ENCODE measurements around the gene TTLL5.
"Not testable (repeated sequence)": the region's sequence is repeated elsewhere in the genome, so short reads cannot be mapped to it uniquely, and the experiment has no call there.

Gene TTLL5

GRCh38 chr14:75649337-75649736 lies 11.7 kb upstream of the TTLL5 start:
- no peak for DNase-seq

GRCh38 chr14:75649773-75650172 lies 11.3 kb upstream of the TTLL5 start:
- DNase-seq, result no peak

- no peak for DNase-seq
These were observed 10.6 kb upstream of the TTLL5 start for GRCh38 chr14:75650253-75651058.

- DNase-seq, result no peak
These were observed 7.5 kb upstream of the TTLL5 start for GRCh38 chr14:75653563-75653962.

GRCh38 chr14:75654127-75654732 lies 6.8 kb upstream of the TTLL5 start:
- peak; percentile 89 for DNase-seq

- no peak for DNase-seq
These were observed 5.8 kb upstream of the TTLL5 start for GRCh38 chr14:75655235-75655634.

- no peak for DNase-seq
These were observed 3.7 kb upstream of the TTLL5 start for GRCh38 chr14:75657331-75657730.

GRCh38 chr14:75658957-75659356 lies 2.1 kb upstream of the TTLL5 start:
- DNase-seq, result no peak

GRCh38 chr14:75660238-75660629 lies 812 bp upstream of the TTLL5 start:
- no peak for DNase-seq

GRCh38 chr14:75661499-75661814 lies 411 bp downstream of the TTLL5 start:
- no peak for DNase-seq

- DNase-seq, result no peak
These were observed 1.9 kb downstream of the TTLL5 start for GRCh38 chr14:75662966-75663365.

- DNase-seq, result no peak
These were observed 6.2 kb downstream of the TTLL5 start for GRCh38 chr14:75667099-75667765.

GRCh38 chr14:75672605-75673192 lies 11.7 kb downstream of the TTLL5 start:
- no peak for DNase-seq

- DNase-seq, result no peak
These were observed 12.4 kb downstream of the TTLL5 start for GRCh38 chr14:75673345-75674035.

- DNase-seq, result no peak
These were observed 14.4 kb downstream of the TTLL5 start for GRCh38 chr14:75675265-75675960.

GRCh38 chr14:75685910-75686309 lies 24.9 kb downstream of the TTLL5 start:
- DNase-seq, result no peak

- no peak for DNase-seq
These were observed 28.0 kb downstream of the TTLL5 start for GRCh38 chr14:75689012-75689411.

GRCh38 chr14:75690010-75690409 lies 29.0 kb downstream of the TTLL5 start:
- DNase-seq, result no peak

- DNase-seq, result not testable (repeated sequence)
These were observed 34.0 kb downstream of the TTLL5 start for GRCh38 chr14:75695025-75695424.

- DNase-seq, result no peak
These were observed 36.3 kb downstream of the TTLL5 start for GRCh38 chr14:75697386-75697785.

- DNase-seq, result no peak
These were observed 36.9 kb downstream of the TTLL5 start for GRCh38 chr14:75697918-75698317.

- no peak for DNase-seq
These were observed 38.3 kb downstream of the TTLL5 start for GRCh38 chr14:75699331-75699730.

- no peak for DNase-seq
These were observed 39.2 kb downstream of the TTLL5 start for GRCh38 chr14:75700295-75700694.
